ENCODE results near the gene TRIM2. TPM values are rescaled to one million over a fixed set of nuclear protein-coding genes. Genes with fewer than 3 reads are reported as not detected.

TRIM2 gene
- total RNA-seq, 1 experiment from 2014 or later = 87.0 TPM

GRCh38 chr4:153293742-153294057, 89.5 kb downstream of the TRIM2 start:
- peak overlapping the region; percentile 61; the same call in 1 of the 2 replicates for H3K4me2 ChIP-seq
- DNase-seq = no peak
- TF ChIP-seq EZH2 (IDR thresholded peaks at IDR 0.05; ENCODE audit: low read depth) = no peak
- no peak for TF ChIP-seq CTCF (conservative IDR thresholded peaks at IDR 0.05)
- BruUV-seq (replicated peaks) = no TSS peak
- ChIA-PET CTCF (no interaction called here), POLR2A (ENCODE audit: unreplicated experiment) (no interaction called here)
- no peak overlapping the region for H3K4me3 ChIP-seq
- H3F3A ChIP-seq (ENCODE audit: insufficient read depth, low read depth) = peaks cover 11% of the 10 kb centered on the region
- no peaks in the 10 kb centered on the region for H3K27me3 ChIP-seq (ENCODE audit: insufficient read depth, low read depth)
- peak overlapping the region; percentile 68 for H3K27ac ChIP-seq
- H2AFZ ChIP-seq = no peak overlapping the region
- H3K9me3 ChIP-seq (ENCODE audit: insufficient read depth, low read depth) = 0 out of 2 replicates have a peak, but pooled peaks cover under 1% of the 10 kb centered on the region
- intact Hi-C loops (cut with micrococcal nuclease; ENCODE audit: unreplicated experiment) = loop anchor here (5.0 to 10.0 kb wide), 3 partner anchors 61 to 299 kb away; partner anchors contain the start of gene TRIM2
- no peaks in the 10 kb centered on the region for H3K9me2 ChIP-seq (ENCODE audit: insufficient read depth)
- peaks cover 20% of the 10 kb centered on the region; the same call in 1 of the 2 replicates for H3K36me3 ChIP-seq (ENCODE audit: low read depth)
- H3K4me1 ChIP-seq (replicated peaks; ENCODE audit: insufficient read depth) = peaks cover 41% of the 10 kb centered on the region
- no peaks in the 10 kb centered on the region for H3K79me2 ChIP-seq (ENCODE audit: low read depth)
- no peaks in the 10 kb centered on the region for H4K20me1 ChIP-seq (ENCODE audit: insufficient read depth)

- H4K20me1 ChIP-seq (ENCODE audit: insufficient read depth) = no peaks in the 10 kb centered on the region
- H3K9me2 ChIP-seq (ENCODE audit: insufficient read depth) = no peaks in the 10 kb centered on the region
- CTCF ChIA-PET = interaction anchor here (0.6 to 0.7 kb wide), 2 partner anchors 40 to 45 kb away, joined by 3 read pairs; no protein-coding TSS in a partner anchor
- peak overlapping the region; percentile 68 for H3K27ac ChIP-seq
- H2AFZ ChIP-seq = no peak overlapping the region
- TF ChIP-seq EZH2 (IDR thresholded peaks at IDR 0.05; ENCODE audit: low read depth) (no peak), CTCF (conservative IDR thresholded peaks at IDR 0.05) (no peak)
- peak overlapping the region; percentile 61 for H3K4me2 ChIP-seq
- peaks cover 41% of the 10 kb centered on the region for H3K4me1 ChIP-seq (replicated peaks; ENCODE audit: insufficient read depth)
- no TSS peak for BruUV-seq (replicated peaks)
- H3K79me2 ChIP-seq (ENCODE audit: low read depth) = no peaks in the 10 kb centered on the region
- peaks cover 11% of the 10 kb centered on the region for H3F3A ChIP-seq (ENCODE audit: insufficient read depth, low read depth)
- no peaks in the 10 kb centered on the region for H3K9me3 ChIP-seq (ENCODE audit: insufficient read depth, low read depth)
- intact Hi-C loops (cut with micrococcal nuclease; ENCODE audit: unreplicated experiment) = loop anchor here (5.0 to 10.0 kb wide), 3 partner anchors 62 to 300 kb away; partner anchors contain the start of gene TRIM2
- POLR2A ChIA-PET (ENCODE audit: unreplicated experiment) = interaction anchor here (0.7 kb wide), 1 partner anchor 302 kb away, joined by 3 read pairs; no protein-coding TSS in a partner anchor
- DNase-seq = peak; percentile 36 to 90
- no peak overlapping the region for H3K4me3 ChIP-seq
- peaks cover 23% of the 10 kb centered on the region; the same call in 1 of the 2 replicates for H3K36me3 ChIP-seq (ENCODE audit: low read depth)
- no peaks in the 10 kb centered on the region for H3K27me3 ChIP-seq (ENCODE audit: insufficient read depth, low read depth)
Measured at GRCh38 chr4:153294631-153295030, 90.4 kb downstream of the TRIM2 start.

GRCh38 chr4:153295131-153295755, 91.0 kb downstream of the TRIM2 start:
- CTCF ChIA-PET = interaction anchor here (0.6 to 0.7 kb wide), 2 partner anchors 41 to 46 kb away, joined by 3 read pairs; no protein-coding TSS in a partner anchor
- no peaks in the 10 kb centered on the region for H3K79me2 ChIP-seq (ENCODE audit: low read depth)
- BruUV-seq (replicated peaks) = no TSS peak
- no peak overlapping the region for H3K4me3 ChIP-seq
- H3K27me3 ChIP-seq (ENCODE audit: insufficient read depth, low read depth) = no peaks in the 10 kb centered on the region
- peak overlapping the region; percentile 61 for H3K4me2 ChIP-seq
- no peak for TF ChIP-seq CTCF (conservative IDR thresholded peaks at IDR 0.05)
- no peak for TF ChIP-seq EZH2 (IDR thresholded peaks at IDR 0.05; ENCODE audit: low read depth)
- peaks cover 11% of the 10 kb centered on the region for H3F3A ChIP-seq (ENCODE audit: insufficient read depth, low read depth)
- no peaks in the 10 kb centered on the region for H4K20me1 ChIP-seq (ENCODE audit: insufficient read depth)
- H3K27ac ChIP-seq = peak overlapping the region; percentile 68
- H3K9me2 ChIP-seq (ENCODE audit: insufficient read depth) = no peaks in the 10 kb centered on the region
- H3K9me3 ChIP-seq (ENCODE audit: insufficient read depth, low read depth) = no peaks in the 10 kb centered on the region
- DNase-seq = no peak
- peaks cover 29% of the 10 kb centered on the region for H3K36me3 ChIP-seq (ENCODE audit: low read depth)
- POLR2A ChIA-PET (ENCODE audit: unreplicated experiment) = no interaction called here
- H3K4me1 ChIP-seq (replicated peaks; ENCODE audit: insufficient read depth) = peaks cover 41% of the 10 kb centered on the region
- no peak overlapping the region for H2AFZ ChIP-seq
- intact Hi-C loops (cut with micrococcal nuclease; ENCODE audit: unreplicated experiment) = loop anchor here (10.0 kb wide), 2 partner anchors 90 to 300 kb away; partner anchors contain the start of gene TRIM2

Data from PC-9 (cell line).